Esophagus mucosa (tissue), 1 donor: ENCODE data around the gene LIN7A. TPM values are rescaled to one million over a fixed set of nuclear protein-coding genes. Genes with fewer than 3 reads are reported as not detected.
"Not testable (repeated sequence)": the region's sequence is repeated elsewhere in the genome, so short reads cannot be mapped to it uniquely, and the experiment has no call there.

ENCODE experiments used
- ATAC-seq: fragments of 200-7000 bp; cut with Tn5 transposase; one replicate; pipeline ENCODE4 v1.9.1; 2020
- total RNA-seq: library from RNA; stranded (reverse); gene quantifications from one replicate; pipeline ENCODE4 v1.2.4, GENCODE V29; 2023
- donor health status: DM: yes; HTN: yes; CAD: no.

LIN7A gene
- total RNA-seq, 1 donor from 2014 or later = 0.56 TPM

DNA sequence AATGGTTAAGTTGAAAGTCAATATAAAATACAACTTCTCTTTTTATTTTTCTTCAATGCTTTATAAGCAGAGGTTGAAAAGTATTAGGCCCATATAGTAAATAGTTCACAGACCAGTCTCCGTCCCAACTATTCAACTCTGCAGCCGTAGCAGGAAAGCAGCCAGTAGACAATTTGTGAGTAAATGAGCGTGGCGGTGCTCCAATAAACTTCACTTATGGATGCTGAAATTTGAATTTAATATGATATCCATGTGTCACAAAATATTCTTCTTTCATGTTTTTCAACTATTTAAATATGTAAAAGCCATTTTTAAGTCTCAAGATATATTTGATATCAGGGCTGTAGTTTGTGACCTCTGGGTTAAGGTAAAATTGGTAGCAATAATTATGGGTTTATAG lies 17.7 kb downstream of the LIN7A start:
- no peak for ATAC-seq

DNA sequence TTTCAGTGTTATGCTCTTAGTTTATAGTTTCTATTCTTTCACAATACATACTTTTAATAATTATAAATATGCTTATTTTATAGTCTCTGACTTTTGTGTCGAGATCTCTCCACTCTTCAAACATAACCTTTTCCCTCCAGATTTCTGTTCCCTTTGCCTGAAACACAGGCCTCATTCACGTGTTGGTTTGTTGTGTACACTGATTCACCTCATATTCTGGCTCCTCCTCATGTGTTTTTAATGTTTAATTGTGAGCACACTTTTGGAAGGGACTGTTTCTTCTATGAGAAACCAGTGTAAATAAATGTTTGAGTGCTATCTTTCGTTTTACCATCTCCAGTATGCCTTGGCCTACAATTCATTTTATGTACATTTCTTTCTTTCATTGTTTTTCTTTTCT lies 20.1 kb downstream of the LIN7A start:
- ATAC-seq = no peak

DNA sequence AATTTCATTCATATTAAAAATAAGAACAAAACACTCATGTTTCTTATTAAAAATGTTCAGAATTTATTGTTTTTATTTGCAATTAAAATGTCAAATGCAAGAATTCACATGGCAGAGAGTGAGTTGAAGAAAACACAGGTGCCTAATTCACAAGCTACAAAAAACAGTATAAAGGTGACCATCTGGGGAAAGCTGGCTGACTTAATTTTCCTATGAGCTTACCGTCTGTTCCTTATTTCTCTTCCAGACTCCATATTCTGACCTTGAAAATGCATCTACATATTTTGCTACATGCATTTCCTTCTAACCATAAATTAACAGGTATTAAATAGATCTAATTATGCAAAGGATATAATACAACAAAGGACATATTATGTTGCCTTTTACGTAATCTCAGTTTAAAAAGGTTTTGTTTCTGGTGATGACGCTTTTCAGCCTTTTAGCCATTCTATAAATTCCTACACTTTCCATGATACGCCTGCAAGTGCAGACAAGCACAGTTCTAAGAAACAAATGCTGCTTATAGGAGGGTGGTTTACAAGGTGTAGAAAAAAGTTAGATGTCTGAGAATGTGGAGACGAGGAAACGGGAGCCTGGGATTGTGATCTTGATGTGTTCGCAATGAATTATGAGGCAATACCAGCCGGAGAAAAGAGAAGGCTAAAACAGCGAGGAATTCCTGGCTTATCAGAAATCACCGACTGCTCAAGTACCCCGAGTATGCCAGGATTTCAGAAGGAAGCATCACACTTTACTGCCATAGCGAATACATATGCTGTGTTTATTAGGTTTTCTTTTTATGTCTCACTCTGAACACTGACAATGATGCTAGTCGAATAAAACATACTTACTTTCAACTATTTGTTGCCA lies 24.6 kb downstream of the LIN7A start:
- ATAC-seq = no peak

DNA sequence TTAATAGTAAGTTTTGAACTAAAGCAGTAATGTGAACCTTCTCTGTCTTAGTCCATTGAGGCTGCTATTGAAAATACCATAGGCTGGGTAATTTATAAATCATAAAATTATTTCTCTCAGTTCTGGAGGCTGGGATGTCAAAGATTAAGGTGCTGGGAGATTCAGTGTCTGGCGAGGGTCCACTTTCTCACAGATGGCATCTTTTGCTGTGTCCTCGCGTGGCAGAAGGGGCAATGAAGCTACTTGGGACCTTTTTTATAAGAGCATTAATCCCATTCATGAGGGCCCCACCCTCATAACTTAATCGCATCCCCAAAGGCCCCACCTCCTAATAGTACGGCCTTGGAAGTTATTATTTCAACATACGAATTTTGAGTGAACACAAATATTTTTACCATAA lies 28.4 kb downstream of the LIN7A start:
- ATAC-seq = no peak

DNA sequence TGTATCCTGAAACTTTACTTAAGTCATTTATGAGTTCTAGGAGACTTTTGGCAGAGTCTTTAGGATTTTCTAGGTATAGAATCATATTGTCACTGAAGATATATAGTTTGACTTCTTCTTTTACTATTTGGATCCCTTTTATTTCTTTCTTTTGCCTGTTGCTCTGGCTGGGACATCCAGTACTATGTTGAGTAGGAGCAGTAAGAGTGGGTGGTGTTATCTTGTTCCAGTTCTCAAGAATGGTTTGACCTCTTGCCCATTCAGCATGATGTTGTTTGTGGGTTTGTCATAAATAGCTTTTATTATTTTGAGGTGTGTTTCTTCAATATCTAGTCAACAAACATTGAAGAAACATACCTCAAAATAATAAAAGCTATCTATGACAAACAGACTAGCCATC lies 35.0 kb downstream of the LIN7A start:
- no peak for ATAC-seq

DNA sequence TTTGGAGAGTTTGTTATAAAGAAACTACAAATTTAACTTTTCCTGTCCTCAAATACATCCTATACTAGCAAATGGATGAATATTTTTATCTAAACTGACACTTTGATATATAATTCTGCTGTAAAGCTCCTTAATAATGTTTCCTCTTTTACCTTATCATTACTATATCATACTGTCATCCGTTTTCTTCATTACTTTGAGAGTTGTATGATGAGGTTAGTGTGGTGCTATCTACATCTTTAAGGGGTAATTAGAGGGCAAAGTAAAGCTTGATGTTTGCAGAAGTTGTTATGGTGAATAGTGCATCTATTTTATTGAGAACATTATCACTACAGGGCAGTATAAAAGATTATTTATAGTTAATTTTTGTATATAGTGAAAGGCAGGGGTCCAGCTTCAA lies 36.1 kb downstream of the LIN7A start:
- no peak for ATAC-seq

DNA sequence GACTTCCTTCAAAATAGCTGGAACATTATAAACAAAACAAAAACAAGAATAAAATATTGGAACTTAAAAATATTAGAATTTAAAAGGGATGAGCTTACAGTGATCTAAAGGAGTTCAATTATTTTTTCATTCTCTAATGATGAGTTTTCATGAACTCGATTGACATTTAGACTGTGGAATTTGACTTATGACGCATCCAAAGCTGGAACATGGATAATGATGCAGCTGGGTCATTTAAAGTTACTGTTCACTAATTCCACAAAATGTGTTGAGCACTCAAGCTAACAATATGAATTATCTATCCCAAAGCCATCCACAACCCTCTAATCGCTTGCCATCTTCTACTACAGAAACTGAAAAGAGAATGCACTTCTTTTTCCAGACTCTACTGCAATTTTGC lies 42.5 kb downstream of the LIN7A start:
- ATAC-seq = no peak

DNA sequence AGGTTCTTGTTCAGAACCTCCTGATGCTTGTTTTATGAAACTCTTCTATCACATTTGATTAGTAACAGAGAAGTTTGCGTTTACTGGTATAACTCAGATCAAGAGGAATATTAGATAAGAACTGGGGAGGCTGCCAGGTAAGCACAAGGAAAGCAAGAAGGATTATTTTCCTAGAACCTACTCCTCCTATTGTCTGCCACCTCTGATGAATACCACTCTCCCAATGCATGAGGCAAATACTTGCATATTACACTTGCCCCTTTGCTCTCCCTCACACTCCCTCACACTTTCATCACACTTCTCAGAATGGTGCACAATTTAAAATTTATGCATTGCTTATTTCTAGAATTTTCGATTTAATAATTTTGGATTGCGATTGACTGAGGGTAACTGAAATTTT lies 43.6 kb downstream of the LIN7A start:
- ATAC-seq = no peak

DNA sequence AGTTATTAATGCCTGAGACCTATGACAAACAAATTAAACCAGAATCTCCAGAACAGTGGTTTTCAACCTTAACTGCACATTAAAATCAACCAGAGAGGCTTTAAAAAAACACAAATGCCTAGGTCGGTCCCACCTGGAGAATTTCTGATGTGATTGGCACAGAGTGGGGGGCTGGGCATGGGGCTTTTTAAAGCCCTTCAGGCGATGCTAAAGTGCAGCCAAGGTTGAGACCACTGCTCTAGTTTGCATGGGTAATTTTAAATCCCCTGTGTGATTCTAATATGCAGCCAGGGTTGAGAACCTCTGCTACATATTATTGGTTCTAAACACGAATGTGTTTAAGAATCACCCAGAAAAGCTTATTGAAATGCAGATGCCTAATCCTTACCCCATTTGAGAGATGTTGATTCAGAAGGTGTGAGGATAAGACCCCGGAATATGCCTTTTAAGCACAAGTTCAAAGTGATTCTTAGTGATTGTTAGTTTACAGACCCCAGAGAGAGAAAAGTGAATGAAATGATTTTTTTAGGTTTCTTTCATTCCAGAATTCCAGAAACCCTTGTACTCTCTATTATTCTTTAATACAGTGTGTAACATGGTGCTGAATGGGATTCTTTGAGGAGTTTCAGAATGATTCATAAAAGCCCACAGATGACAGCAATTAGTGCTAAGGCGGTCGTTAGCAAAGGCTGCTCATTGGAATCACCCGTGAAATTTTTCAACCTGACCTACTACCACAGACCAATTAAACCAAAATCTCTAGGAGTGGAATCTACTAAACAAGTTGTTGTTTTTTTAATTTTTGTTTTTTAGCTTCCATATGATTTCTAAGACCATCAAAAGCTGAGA lies 44.9 kb downstream of the LIN7A start:
- ATAC-seq = no peak

DNA sequence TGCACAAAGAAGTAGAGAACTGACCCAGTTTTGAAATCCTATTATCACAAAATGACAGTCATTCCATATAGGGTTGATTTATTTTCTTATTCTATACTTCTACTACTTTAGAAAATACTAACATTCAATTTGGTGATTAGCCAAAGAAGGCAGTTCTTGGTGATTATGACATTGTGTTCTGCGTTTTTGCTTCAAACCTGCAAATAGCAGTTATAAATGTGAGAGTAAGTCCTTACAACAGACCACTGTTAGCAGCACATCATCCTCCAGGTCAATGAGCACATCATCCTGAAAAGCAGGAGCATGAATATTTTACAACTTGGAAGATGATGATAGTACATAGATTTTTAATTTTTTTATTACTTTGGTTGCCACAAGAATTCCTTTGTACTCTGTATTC lies 53.1 kb downstream of the LIN7A start:
- ATAC-seq = no peak

DNA sequence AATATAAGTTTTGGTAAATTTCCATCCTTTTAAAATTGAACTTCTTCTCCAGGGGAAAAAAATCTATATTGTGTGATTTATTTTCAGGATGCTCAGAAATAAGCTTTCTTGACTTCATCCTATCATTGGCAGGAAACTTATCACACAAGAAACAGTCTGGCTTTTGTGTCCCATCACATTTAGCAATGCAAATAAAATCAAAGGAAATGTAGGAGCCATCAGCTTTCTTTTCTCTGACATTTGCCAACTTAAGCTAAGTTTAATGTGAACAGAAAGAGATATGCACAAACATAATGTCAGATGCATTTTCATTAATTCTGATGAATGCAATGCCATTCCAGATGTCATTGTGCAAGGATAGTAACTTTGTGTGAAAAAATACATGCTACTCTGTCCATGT lies 56.6 kb downstream of the LIN7A start:
- ATAC-seq = no peak

DNA sequence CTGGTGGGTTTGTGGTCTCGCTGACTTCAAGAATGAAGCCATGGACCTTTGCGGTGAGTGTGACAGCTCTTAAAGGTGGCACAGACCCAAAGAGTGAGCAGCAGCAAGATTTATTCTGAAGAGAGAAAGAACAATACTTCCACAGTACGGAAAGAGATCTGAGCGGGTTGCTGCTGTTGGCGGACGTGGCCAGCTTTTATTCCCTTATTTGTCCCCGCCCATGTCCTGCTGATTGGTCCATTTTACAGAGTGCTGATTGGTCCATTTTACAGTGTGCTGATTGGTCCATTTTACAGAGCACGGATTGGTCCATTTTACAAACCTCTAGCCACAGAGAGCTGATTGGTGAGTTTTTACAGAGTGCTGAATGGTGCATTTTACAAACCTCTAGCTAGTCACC lies 59.3 kb downstream of the LIN7A start:
- ATAC-seq = not testable (repeated sequence)

DNA sequence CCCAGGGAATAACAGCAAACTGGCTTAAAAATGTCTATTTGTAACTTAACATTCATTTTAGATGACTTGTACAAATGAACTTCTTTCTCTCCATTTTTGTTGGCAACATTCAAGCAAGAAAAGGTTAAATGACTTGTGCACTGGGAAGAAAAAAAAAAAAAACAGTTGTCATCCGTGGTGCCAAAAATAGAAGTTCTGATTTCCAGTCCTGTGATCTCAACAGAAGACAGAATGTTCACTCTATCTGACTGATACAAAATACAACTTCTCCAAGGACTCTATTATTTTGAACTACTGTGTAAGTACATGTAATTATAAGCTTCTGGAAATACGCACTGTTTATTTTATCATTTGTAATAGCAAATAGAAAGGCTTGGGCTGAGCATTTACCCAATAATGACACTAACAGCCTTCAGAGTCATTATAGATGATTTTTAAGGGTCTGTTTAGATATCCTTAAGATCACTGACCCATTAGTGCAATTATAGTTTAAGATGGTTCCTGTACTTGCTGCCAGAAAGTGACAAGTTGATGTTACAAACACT lies 59.9 kb downstream of the LIN7A start:
- no peak for ATAC-seq

DNA sequence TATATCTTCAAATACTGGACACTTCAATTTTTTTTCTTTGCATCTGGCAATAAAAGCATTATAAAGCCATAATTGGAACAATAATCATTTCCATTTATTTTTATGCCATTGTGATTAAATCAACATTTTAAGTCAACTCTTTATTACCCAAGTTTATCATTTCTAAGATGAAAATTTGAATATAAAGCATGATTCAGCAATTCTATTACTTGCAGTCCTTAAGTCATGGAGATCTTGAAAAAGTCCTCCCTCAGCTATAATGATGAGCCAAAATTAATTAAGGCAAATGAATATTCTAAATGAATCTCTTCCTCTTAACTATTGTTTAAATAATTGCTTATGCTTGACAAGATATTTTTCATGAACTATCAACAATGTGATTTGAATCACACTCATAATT lies 65.7 kb downstream of the LIN7A start:
- ATAC-seq = no peak

DNA sequence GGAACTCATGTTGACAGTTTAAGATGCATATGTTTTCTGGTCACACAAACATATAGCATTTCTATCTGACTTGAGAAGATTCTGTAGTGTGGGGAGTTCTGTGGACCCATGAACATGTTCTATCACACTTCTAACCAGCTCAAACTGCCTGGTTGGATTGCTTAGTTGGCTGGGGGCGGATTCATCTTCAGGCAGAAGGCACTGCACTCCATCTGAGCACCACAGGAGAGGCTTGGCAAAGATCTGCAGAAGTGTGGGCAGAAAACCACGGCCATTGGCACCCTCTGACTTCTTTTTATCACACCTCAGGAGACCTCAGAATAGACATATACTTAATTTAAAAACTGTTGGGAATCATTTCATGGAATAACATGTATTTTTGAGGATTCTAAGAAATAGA lies 68.5 kb downstream of the LIN7A start:
- ATAC-seq = no peak

DNA sequence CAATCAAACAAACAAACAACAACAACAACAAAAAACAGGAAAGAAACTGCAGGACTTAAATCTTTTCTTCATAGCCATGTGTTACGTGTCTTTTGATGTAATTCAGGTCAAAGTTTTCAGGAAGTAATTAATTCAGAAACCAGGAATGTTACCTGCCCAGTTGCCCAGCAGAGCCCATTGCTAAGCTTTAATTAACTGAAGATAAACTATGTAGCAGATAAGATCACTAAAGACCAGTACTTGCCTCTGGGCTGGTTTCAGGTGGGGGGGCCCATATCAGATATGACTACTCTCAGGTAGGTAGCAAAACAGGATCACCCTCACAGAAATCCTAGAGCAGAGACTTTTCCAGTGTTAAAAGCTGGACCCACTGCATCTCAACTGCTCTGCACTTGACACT lies 69.2 kb downstream of the LIN7A start:
- ATAC-seq = no peak

DNA sequence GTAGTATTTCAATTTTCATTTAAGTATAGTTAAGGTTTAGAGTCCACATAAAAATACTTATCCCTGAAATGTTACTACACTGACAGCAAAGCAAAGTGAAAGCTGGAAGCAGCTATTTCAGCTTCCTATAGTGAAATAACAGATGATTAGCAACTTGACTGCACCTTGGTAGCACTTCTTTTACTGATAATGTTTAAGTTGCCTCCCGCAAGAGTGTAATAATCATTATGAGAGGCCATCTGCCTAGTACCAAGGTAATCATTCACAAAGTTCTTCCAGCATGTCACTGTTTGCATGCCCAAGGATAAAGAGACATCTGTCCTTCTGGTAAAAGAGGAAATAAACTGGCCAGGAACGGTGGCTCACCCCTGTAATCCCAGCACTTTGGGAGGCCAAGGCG lies 69.8 kb downstream of the LIN7A start:
- no peak for ATAC-seq

DNA sequence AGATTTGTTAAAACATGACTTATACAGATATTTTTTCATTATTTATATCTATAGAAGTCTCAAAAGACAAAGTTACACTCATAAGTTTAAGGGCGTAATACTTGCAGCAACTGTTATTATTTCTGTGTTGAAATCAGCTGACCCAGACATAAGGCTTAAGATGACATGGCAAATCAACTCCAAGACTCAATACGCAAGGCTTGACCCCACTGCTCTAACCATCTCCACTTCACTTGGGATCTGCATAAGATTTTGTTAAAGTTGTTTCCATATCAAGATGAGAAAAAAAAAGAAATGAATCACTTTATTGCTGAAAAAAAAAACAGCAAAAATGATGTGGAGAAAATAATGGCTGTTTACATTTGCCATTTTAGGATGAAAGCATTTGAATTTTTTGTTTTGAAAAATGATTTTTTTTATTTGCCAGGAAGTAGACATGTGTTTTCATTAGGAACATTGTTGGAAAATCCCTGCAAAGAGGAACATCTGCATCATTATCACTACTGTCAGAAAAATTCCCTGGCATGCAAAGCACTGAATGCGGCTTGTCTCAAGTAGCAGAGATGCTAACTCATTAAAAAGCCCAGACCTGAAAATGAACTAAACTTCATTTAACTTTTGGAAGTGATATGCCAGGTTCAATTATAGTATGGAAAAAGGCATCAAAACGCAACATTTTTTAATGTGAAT lies 73.5 kb downstream of the LIN7A start:
- no peak for ATAC-seq

DNA sequence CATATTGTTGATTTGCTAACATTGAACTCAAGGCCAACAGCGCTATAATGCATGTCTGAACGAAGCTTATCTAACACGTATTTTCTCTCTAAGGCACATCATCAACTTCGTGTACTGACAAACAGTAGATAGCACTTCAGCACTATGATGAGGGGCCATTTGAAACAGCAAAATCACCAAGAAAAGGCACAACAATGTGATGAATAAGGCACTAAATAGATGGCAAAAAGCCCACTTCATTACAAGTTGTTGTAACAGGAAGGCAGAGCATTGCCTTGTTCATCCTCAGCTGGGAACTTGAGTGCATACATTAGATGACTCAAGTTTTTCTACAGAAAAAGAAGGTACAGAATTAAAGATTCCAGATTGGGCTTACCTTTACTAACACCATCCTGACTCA lies 75.2 kb downstream of the LIN7A start:
- no peak for ATAC-seq

DNA sequence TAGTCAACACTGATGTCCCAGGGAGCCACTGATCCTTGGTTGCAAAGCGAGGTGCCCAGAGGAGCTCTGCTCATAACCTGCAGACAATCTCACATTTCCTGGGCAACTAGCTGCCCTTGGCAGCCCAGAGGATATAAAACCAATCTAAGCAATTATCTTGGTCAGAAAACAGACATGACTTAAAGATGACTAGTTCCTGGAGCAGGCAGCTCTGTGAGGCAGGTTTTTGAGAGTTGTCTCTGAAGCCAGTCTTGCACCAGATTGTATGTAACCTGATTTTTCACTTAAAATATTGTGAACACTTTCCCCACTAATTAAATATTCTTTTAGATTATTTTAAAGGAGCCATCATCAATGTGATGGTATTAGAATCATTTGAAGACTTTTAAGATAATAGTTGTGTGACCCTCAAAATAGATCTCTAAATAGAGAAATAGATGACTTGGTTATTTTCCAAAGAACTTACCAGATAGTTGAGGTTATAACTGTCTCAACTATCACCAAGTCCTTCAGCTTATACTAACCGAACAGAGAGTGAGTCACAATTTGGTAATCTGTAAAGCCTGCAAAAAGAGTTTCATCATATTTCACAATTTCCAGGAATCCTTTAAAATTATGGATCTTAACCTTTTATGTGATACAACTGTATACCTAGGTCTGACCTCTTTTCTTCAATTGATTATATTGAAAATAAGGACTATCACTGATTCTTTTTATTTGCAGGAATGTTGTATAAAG lies 75.9 kb downstream of the LIN7A start:
- no peak for ATAC-seq

DNA sequence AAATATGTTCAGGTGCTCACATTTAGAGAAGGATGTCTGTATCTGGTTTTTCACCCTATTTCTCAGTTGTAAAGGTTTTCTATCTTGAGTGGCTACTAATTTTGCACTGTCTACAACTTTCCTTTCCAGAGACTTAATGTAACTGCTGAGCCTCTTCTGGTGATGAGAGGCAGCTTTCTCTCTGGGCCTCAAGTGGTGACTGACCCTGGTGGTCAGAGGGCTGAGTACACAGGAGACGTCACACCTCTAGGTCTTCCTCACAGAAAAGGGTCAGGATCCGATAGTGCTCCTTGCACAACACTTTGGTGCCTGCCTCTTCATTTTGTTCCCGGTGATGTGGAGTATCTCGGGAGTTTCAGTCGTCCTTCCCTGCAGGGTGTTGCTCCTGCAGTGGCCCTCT lies 76.8 kb downstream of the LIN7A start:
- no peak for ATAC-seq

DNA sequence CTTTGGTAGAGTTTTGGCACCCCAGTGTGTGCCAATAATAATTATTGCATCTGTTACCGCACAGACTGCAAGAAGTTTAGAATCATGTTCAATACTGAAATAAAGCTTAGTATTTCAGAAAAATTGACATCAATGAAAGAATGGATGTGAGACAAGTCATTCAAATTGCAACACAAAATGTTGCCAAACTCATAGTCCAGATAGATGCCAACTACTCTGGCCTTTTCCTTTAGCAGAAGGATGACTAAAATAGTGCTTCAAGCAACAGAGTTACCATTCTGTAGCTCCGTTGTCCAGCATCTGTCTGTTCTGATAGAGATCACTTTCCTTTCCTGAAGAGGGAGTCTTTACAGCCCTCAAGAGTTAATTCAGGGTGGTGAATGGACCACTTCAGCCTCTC lies 77.5 kb downstream of the LIN7A start:
- ATAC-seq = no peak
